SK-N-SH (cell line): Measurements from ENCODE around the gene ECEL1. TPM values are rescaled to one million over a fixed set of nuclear protein-coding genes. Genes with fewer than 3 reads are reported as not detected.

ENCODE experiments used
- CTCF ChIA-PET: fragments of 300-600, 350-600 bp; formaldehyde crosslinking; extraction: SDS; loops from one replicate; lab custom pipeline; 2021; lab: Yijun Ruan, JAX
- POLR2A ChIA-PET: fragments of 350-600 bp; sonication (Branson Sonifier 250); formaldehyde crosslinking; extraction: SDS; loops from one replicate; lab custom pipeline; 2020; ENCODE audit warnings: antibody characterized with exemption, inconsistent platforms; lab: Yijun Ruan, JAX
- DNase-seq: peaks from one replicate; pipeline ENCODE4 v3.0.0; 2012
- H2AFZ ChIP-seq: fragments of 200-600 bp; sonication (generic); 2 replicates; pipeline ENCODE4 v1.8.1; 2016; ENCODE audit warnings: antibody characterized with exemption, mild to moderate bottlenecking, low read depth
- H3F3A ChIP-seq: fragments of 200-600 bp; sonication (generic); replicated peaks from 2 replicates; pipeline ENCODE3; 2016; ENCODE audit warnings: antibody characterized with exemption, mild to moderate bottlenecking; ENCODE audit not compliant: insufficient read depth
- H3K27ac ChIP-seq, 2 experiments: fragments of 200-500 bp in 1 of 2; fragments of 200-600 bp in 1 of 2; sonication (Bioruptor generic) in 1 of 2; sonication (generic), shearing (Covaris generic) in 1 of 2; 2 replicates each; pipeline versions ENCODE4 v1.5.1 to v1.6.1; 2014 to 2016; ENCODE audit warnings: low read depth in 2 of 2, inconsistent platforms in 1 of 2, low read length in 1 of 2, mild to moderate bottlenecking in 1 of 2, mixed read lengths in 1 of 2
- H3K27me3 ChIP-seq: fragments of 200-600 bp; sonication (generic), shearing (Covaris generic); 2 replicates; pipeline ENCODE4 v1.6.1; 2016; ENCODE audit warnings: mixed run types; ENCODE audit not compliant: insufficient read depth
- H3K36me3 ChIP-seq, 2 experiments: fragments of 200-500 bp in 1 of 2; fragments of 200-600 bp in 1 of 2; sonication (Bioruptor generic) in 1 of 2; sonication (generic) in 1 of 2; replicated peaks in 1 of 2; 2 replicates each; pipeline versions ENCODE3 to v1.5.1; 2014 to 2016; ENCODE audit warnings: low read length in 1 of 2, mild to moderate bottlenecking in 1 of 2; ENCODE audit not compliant: insufficient read depth in 2 of 2, control insufficient read depth in 1 of 2
- H3K4me1 ChIP-seq, 2 experiments: fragments of 200-500 bp in 1 of 2; fragments of 200-600 bp in 1 of 2; sonication (Bioruptor generic) in 1 of 2; sonication (generic), shearing (Covaris generic) in 1 of 2; 2 replicates each; pipeline versions ENCODE4 v1.5.1 to v1.6.1; 2014 to 2016; ENCODE audit warnings: low read depth in 1 of 2, low read length in 1 of 2, mixed run types in 1 of 2; ENCODE audit not compliant: insufficient read depth in 2 of 2, control insufficient read depth in 1 of 2
- H3K4me2 ChIP-seq: fragments of 200-600 bp; sonication (generic), shearing (Covaris generic); 2 replicates; pipeline ENCODE4 v1.6.1; 2017; ENCODE audit warnings: mixed run types
- H3K4me3 ChIP-seq, 2 experiments: fragments of 200-500 bp in 1 of 2; fragments of 200-600 bp in 1 of 2; sonication (Bioruptor generic) in 1 of 2; sonication (generic), shearing (Covaris generic) in 1 of 2; 2 replicates each; pipeline versions ENCODE4 v1.5.1 to v1.8.1; 2014 to 2016; ENCODE audit warnings: low read depth in 2 of 2, inconsistent platforms in 1 of 2, low read length in 1 of 2, mild to moderate bottlenecking in 1 of 2, mixed read lengths in 1 of 2, moderate library complexity in 1 of 2
- H3K79me2 ChIP-seq: fragments of 200-600 bp; sonication (generic); 2 replicates; pipeline ENCODE4 v1.8.1; 2017; ENCODE audit warnings: mild to moderate bottlenecking; ENCODE audit not compliant: insufficient read depth
- H3K9ac ChIP-seq: fragments of 200-600 bp; sonication (generic); 2 replicates; pipeline ENCODE4 v1.6.1; 2017; ENCODE audit warnings: mixed run types
- H3K9me2 ChIP-seq: fragments of 200-600 bp; sonication (generic); 2 replicates; pipeline ENCODE4 v1.6.1; 2017; ENCODE audit warnings: mixed run types
- H3K9me3 ChIP-seq: fragments of 200-600 bp; sonication (generic); 2 replicates; pipeline ENCODE4 v1.6.1; 2017; ENCODE audit warnings: mixed run types, mild to moderate bottlenecking, moderate library complexity
- H4K20me1 ChIP-seq: fragments of 200-600 bp; sonication (generic); 2 replicates; pipeline ENCODE4 v1.6.1; 2017; ENCODE audit warnings: mild to moderate bottlenecking, mixed run types; ENCODE audit not compliant: insufficient read depth
- CHD2 ChIP-seq: fragments of 150-350 bp; IDR thresholded peaks from 2 replicates; pipeline ENCODE4 v1.6.1; 2018; ENCODE audit warnings: low read length; ENCODE audit not compliant: partially characterized antibody
- EP300 ChIP-seq, 2 experiments: IDR thresholded peaks; 2 replicates each; pipeline versions ENCODE4 v1.4.0 to v1.6.1; 2012; ENCODE audit warnings: borderline replicate concordance in 1 of 2, low read depth in 1 of 2, low read length in 1 of 2
- JUND ChIP-seq: IDR thresholded peaks from 2 replicates; pipeline ENCODE4 v1.4.0; 2012
- NRF1 ChIP-seq: IDR thresholded peaks from 2 replicates; pipeline ENCODE4 v1.6.1; 2012; ENCODE audit warnings: low read depth, mild to moderate bottlenecking, low read length
- POLR2AphosphoS5 ChIP-seq: IDR thresholded peaks from 2 replicates; pipeline ENCODE4 v1.6.1; 2012; ENCODE audit warnings: low read depth, low read length
- RXRA ChIP-seq: IDR thresholded peaks from 2 replicates; pipeline ENCODE4 v1.4.0; 2012; ENCODE audit warnings: low read depth, mild to moderate bottlenecking, borderline replicate concordance
- SIN3A ChIP-seq: IDR thresholded peaks from 2 replicates; pipeline ENCODE4 v1.6.1; 2012; ENCODE audit warnings: low read depth, mild to moderate bottlenecking, low read length, moderate library complexity, borderline replicate concordance
- SMC3 ChIP-seq: IDR thresholded peaks from 2 replicates; pipeline ENCODE4 v1.6.1; 2012; ENCODE audit warnings: low read depth, low read length, improper control_type of control experiment
- TCF12 ChIP-seq: IDR thresholded peaks from 2 replicates; pipeline ENCODE4 v1.4.0; 2012
- TEAD4 ChIP-seq: IDR thresholded peaks from 2 replicates; pipeline ENCODE4 v1.4.0; 2012; ENCODE audit warnings: mild to moderate bottlenecking, borderline replicate concordance; ENCODE audit not compliant: insufficient read depth
- WGBS: methylation state at CpG from one replicate; pipeline ENCODE4 v1.1.6; 2017; ENCODE audit warnings: low lambda C conversion rate; 5-methylcytosine and 5-hydroxymethylcytosine counted together
- polyA plus RNA-seq, 3 experiments: library from polyadenylated mRNA; depleted of rRNA; stranded (reverse); fragments of >200 nt; gene quantifications; 2 replicates each; pipeline ENCODE4 v1.2.3, GENCODE V29; 2012
- TF ChIP-seq, protein P1 (sequence below): IDR thresholded peaks from 2 replicates; pipeline ENCODE4 v1.6.1; 2012; ENCODE audit warnings: mild to moderate bottlenecking, low read depth, low read length, moderate library complexity
- TF ChIP-seq, protein P2 (sequence below): IDR thresholded peaks from 2 replicates; pipeline ENCODE4 v1.4.0; 2012; ENCODE audit warnings: low read depth, borderline replicate concordance
- TF ChIP-seq, protein P3 (sequence below): IDR thresholded peaks from 2 replicates; pipeline ENCODE4 v1.4.0; 2012; ENCODE audit warnings: low read depth

The ECEL1 gene
- polyA plus RNA-seq, 1 of the 3 experiments (the other 2 are of a cell fraction): not detected

DNA sequence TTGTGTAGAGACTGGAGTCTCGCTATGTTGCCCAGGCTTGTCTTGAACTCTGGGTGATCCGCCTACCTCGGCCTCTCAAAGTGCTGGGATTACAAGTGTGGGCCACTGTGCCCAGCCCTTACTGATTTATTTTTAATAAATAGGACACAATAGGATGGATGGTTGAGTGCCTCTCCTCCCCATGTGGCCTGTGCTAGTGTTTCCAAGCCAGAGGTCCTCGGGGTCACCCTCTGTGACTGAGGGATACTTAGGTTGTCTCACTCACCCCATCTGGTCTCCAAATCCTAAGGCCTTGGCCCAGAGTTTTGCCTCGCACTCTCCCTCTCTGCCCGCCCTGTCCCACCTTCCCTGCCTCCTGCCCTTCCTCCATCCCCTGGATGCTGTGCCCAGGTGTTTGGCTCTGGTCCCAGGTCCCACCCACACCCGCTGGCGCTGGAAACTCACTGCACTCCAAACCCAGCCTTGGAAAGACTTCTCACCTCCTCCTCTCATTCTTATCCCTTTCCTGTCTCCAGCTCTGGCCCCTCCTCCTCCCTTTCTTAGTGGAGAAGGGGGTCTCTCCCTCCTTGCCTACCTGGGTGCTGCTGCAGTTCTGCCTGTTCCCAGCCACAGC, 4.7 kb upstream of the ECEL1 start:
- H3K27ac ChIP-seq: no peak overlapping the region
- H3K27me3 ChIP-seq: 0 out of 2 replicates have a peak, but pooled peaks cover 1% of the 10 kb centered on the region
- no peak for TF ChIP-seq NRF1
- TF ChIP-seq POLR2AphosphoS5: no peak
- no peak overlapping the region for H2AFZ ChIP-seq
- H3K9me3 ChIP-seq: no peaks in the 10 kb centered on the region
- H3K36me3 ChIP-seq: no peaks in the 10 kb centered on the region
- no peak overlapping the region for H3K9ac ChIP-seq
- no peaks in the 10 kb centered on the region for H3F3A ChIP-seq
- WGBS: 55% methylated on average over 8 of the region's 8 CpGs
- no peak for DNase-seq
- no peaks in the 10 kb centered on the region for H3K9me2 ChIP-seq
- H3K4me3 ChIP-seq: no peak overlapping the region
- H4K20me1 ChIP-seq: no peaks in the 10 kb centered on the region
- ChIA-PET CTCF (interaction anchor here (2.9 kb wide), 1 partner anchor 29 kb away, joined by 17 read pairs; no protein-coding TSS in a partner anchor), POLR2A (no interaction called here)
- H3K79me2 ChIP-seq: no peaks in the 10 kb centered on the region
- H3K4me2 ChIP-seq: no peak overlapping the region
- H3K4me1 ChIP-seq: peaks cover 0 to 15% of the 10 kb centered on the region in 2 experiments; a peak in 1 of 4 replicates

DNA sequence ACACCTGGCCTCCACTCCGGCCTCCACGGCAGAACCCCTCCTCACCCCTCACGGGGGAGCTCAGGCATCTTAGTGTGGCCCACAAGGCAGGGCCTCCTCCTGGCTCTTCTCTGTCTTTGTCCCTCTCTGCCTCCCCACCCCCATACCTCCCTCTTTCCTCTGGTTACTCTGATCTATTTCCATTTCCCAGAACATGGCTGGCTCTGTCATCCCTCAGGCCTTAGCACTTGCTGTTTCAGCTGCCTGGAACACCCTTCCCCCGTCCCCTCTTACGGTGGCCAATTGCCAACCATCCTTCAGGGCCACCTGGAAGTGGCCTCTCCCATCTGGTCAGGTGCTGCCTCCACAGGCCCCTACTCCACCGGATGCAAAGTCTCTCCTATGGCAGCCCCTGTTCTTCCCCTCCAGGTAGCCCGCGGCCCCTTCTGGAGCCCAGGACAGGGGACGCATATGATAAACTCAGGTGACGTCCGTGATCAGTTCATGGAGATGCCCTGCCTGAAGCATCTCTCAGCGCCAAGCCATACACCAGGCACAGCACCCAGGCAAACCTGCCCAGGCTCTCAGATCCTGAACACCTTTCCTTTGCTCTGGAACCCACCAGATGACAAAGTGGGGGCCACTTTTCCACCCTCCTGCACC, 3.6 kb upstream of the ECEL1 start:
- no peaks in the 10 kb centered on the region for H3K79me2 ChIP-seq
- WGBS: 79% methylated on average over 12 of the region's 12 CpGs
- H3K27me3 ChIP-seq: peaks cover 11% of the 10 kb centered on the region; the same call in 1 of the 2 replicates
- no peaks in the 10 kb centered on the region for H3K9me3 ChIP-seq
- H3K4me3 ChIP-seq: no peak overlapping the region
- no peak for DNase-seq
- H3K9me2 ChIP-seq: no peaks in the 10 kb centered on the region
- POLR2A ChIA-PET: no interaction called here
- TF ChIP-seq, protein P1, sequence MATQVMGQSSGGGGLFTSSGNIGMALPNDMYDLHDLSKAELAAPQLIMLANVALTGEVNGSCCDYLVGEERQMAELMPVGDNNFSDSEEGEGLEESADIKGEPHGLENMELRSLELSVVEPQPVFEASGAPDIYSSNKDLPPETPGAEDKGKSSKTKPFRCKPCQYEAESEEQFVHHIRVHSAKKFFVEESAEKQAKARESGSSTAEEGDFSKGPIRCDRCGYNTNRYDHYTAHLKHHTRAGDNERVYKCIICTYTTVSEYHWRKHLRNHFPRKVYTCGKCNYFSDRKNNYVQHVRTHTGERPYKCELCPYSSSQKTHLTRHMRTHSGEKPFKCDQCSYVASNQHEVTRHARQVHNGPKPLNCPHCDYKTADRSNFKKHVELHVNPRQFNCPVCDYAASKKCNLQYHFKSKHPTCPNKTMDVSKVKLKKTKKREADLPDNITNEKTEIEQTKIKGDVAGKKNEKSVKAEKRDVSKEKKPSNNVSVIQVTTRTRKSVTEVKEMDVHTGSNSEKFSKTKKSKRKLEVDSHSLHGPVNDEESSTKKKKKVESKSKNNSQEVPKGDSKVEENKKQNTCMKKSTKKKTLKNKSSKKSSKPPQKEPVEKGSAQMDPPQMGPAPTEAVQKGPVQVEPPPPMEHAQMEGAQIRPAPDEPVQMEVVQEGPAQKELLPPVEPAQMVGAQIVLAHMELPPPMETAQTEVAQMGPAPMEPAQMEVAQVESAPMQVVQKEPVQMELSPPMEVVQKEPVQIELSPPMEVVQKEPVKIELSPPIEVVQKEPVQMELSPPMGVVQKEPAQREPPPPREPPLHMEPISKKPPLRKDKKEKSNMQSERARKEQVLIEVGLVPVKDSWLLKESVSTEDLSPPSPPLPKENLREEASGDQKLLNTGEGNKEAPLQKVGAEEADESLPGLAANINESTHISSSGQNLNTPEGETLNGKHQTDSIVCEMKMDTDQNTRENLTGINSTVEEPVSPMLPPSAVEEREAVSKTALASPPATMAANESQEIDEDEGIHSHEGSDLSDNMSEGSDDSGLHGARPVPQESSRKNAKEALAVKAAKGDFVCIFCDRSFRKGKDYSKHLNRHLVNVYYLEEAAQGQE: no peak
- no peak for TF ChIP-seq TCF12
- TF ChIP-seq TEAD4: no peak
- TF ChIP-seq EP300 (IDR thresholded peaks at IDR 0.05; ENCODE audit: borderline replicate concordance in 1 of 2, low read depth in 1 of 2, low read length in 1 of 2): no peak
- TF ChIP-seq, protein P2, sequence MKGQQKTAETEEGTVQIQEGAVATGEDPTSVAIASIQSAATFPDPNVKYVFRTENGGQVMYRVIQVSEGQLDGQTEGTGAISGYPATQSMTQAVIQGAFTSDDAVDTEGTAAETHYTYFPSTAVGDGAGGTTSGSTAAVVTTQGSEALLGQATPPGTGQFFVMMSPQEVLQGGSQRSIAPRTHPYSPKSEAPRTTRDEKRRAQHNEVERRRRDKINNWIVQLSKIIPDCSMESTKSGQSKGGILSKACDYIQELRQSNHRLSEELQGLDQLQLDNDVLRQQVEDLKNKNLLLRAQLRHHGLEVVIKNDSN: no peak
- TF ChIP-seq CHD2: no peak
- TF ChIP-seq, protein P3, sequence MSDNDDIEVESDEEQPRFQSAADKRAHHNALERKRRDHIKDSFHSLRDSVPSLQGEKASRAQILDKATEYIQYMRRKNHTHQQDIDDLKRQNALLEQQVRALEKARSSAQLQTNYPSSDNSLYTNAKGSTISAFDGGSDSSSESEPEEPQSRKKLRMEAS: no peak
- no peak for TF ChIP-seq RXRA
- TF ChIP-seq SIN3A: no peak
- TF ChIP-seq SMC3: no peak
- TF ChIP-seq JUND: no peak
- H2AFZ ChIP-seq: no peak overlapping the region
- H3K27ac ChIP-seq: no peak overlapping the region
- H3K9ac ChIP-seq: no peak overlapping the region
- no peaks in the 10 kb centered on the region for H4K20me1 ChIP-seq
- H3K4me1 ChIP-seq: peaks cover 0 to 4% of the 10 kb centered on the region in 2 experiments; a peak in 1 of 4 replicates
- CTCF ChIA-PET: interaction anchor here (1.4 kb wide), 1 partner anchor 52 kb away, joined by 3 read pairs; no protein-coding TSS in a partner anchor
- H3K36me3 ChIP-seq: no peaks in the 10 kb centered on the region
- H3K4me2 ChIP-seq: no peak overlapping the region
- no peaks in the 10 kb centered on the region for H3F3A ChIP-seq
